OCI-LY3 (cell line): ENCODE data around the gene NOXA1.

ENCODE experiments used
- H2AFZ ChIP-seq: fragments of 200-600, 300-600 bp; shearing (Covaris generic); 2 replicates; pipeline ENCODE4 v1.6.0; 2014; ENCODE audit warnings: antibody characterized with exemption, low read depth, low read length
- H3K27ac ChIP-seq: fragments of 200-600, 300-600 bp; sonication (generic); 2 replicates; pipeline ENCODE4 v1.5.1; 2014; ENCODE audit warnings: mild to moderate bottlenecking, low read length, moderate library complexity, mixed read lengths
- H3K27me3 ChIP-seq: fragments of 200-600, 300-600 bp; sonication (generic); 2 replicates; pipeline ENCODE4 v1.6.1; 2014; ENCODE audit warnings: low read depth, low read length, mixed read lengths
- H3K36me3 ChIP-seq: fragments of 200-600, 300-600 bp; sonication (generic); replicated peaks from 2 replicates; pipeline ENCODE3; 2014; ENCODE audit warnings: low read depth, low read length, mixed read lengths
- H3K4me1 ChIP-seq: fragments of 300-600, 200-600 bp; sonication (generic); 2 replicates; pipeline ENCODE4 v1.6.1; 2014; ENCODE audit warnings: low read length, mixed read lengths
- H3K4me2 ChIP-seq: fragments of 200-600, 300-600 bp; sonication (generic); 2 replicates; pipeline ENCODE4 v1.6.1; 2014; ENCODE audit warnings: low read length, mixed read lengths
- H3K4me3 ChIP-seq: fragments of 300-600, 200-600 bp; sonication (generic); 2 replicates; pipeline ENCODE4 v1.5.1; 2014; ENCODE audit warnings: antibody characterized with exemption, mild to moderate bottlenecking, low read length, moderate library complexity
- H3K79me2 ChIP-seq: fragments of 300-600, 200-600 bp; shearing (Covaris generic); 2 replicates; pipeline ENCODE4 v1.6.1; 2014; ENCODE audit warnings: mild to moderate bottlenecking, low read length, mixed read lengths
- H3K9ac ChIP-seq: fragments of 300-600, 200-600 bp; shearing (Covaris generic); 2 replicates; pipeline ENCODE4 v1.6.0; 2014; ENCODE audit warnings: mild to moderate bottlenecking, low read length, moderate library complexity
- H3K9me3 ChIP-seq: fragments of 200-600, 300-600 bp; shearing (Covaris generic); 2 replicates; pipeline ENCODE4 v1.6.1; 2014; ENCODE audit warnings: low read length, mixed read lengths; ENCODE audit not compliant: insufficient read depth
- H4K20me1 ChIP-seq: fragments of 200-600, 300-600 bp; sonication (generic); 2 replicates; pipeline ENCODE4 v1.6.1; 2016; ENCODE audit warnings: low read length, mixed read lengths; ENCODE audit not compliant: insufficient read depth
- CTCF ChIP-seq: fragments of 200-600, 300-600 bp; sonication (generic); IDR thresholded peaks from 2 replicates; pipeline ENCODE4 v1.5.1; 2014; ENCODE audit warnings: antibody characterized with exemption, low read length, low read depth
- EZH2phosphoT487 ChIP-seq: fragments of 200-600 bp; shearing (Covaris generic); IDR thresholded peaks from 2 replicates; pipeline ENCODE4 v1.6.1; 2018; ENCODE audit warnings: antibody characterized with exemption, mixed run types, low read depth

NOXA1 gene

GRCh38 chr9:137454145-137454596, 31.0 kb downstream of the NOXA1 start:
- no peak overlapping the region for H3K9ac ChIP-seq
- H3K4me1 ChIP-seq: peaks cover 6% of the 10 kb centered on the region; the same call in 1 of the 2 replicates
- H3K9me3 ChIP-seq: no peaks in the 10 kb centered on the region
- peak overlapping the region; percentile 18 for H3K4me2 ChIP-seq
- TF ChIP-seq CTCF (no peak), EZH2phosphoT487 (no peak)
- H3K4me3 ChIP-seq: no peak overlapping the region
- H3K27me3 ChIP-seq: no peaks in the 10 kb centered on the region
- peaks cover 6% of the 10 kb centered on the region for H4K20me1 ChIP-seq
- H3K36me3 ChIP-seq: peaks cover 36% of the 10 kb centered on the region
- no peak overlapping the region for H2AFZ ChIP-seq
- peaks cover 14% of the 10 kb centered on the region for H3K79me2 ChIP-seq
- H3K27ac ChIP-seq: no peak overlapping the region

- Histone ChIP-seq H3K27me3 (no peaks in the 10 kb centered on the region), H3K4me3 (no peak overlapping the region), H3K4me2 (peak overlapping the region; percentile 18), H4K20me1 (peaks cover 6% of the 10 kb centered on the region), H3K36me3 (peaks cover 36% of the 10 kb centered on the region), H3K9ac (no peak overlapping the region), H2AFZ (no peak overlapping the region), H3K27ac (no peak overlapping the region), H3K4me1 (peaks cover 10% of the 10 kb centered on the region), H3K79me2 (peaks cover 14% of the 10 kb centered on the region), H3K9me3 (no peaks in the 10 kb centered on the region)
- no peak for TF ChIP-seq CTCF
- no peak for TF ChIP-seq EZH2phosphoT487
These were observed 31.6 kb downstream of the NOXA1 start for GRCh38 chr9:137454597-137455358.

GRCh38 chr9:137455359-137455991, 32.3 kb downstream of the NOXA1 start:
- Histone ChIP-seq H3K27me3 (no peaks in the 10 kb centered on the region), H3K27ac (no peak overlapping the region), H3K4me3 (no peak overlapping the region), H3K9ac (no peak overlapping the region), H3K4me1 (peaks cover 16% of the 10 kb centered on the region), H3K4me2 (no peak overlapping the region), H3K79me2 (peaks cover 14% of the 10 kb centered on the region), H3K36me3 (peaks cover 36% of the 10 kb centered on the region), H3K9me3 (no peaks in the 10 kb centered on the region), H4K20me1 (peaks cover 6% of the 10 kb centered on the region), H2AFZ (no peak overlapping the region)
- TF ChIP-seq EZH2phosphoT487 (no peak), CTCF (no peak)

GRCh38 chr9:137456061-137456863, 33.1 kb downstream of the NOXA1 start:
- Histone ChIP-seq H3K27me3 (no peaks in the 10 kb centered on the region), H2AFZ (no peak overlapping the region), H3K4me3 (no peak overlapping the region), H3K79me2 (peaks cover 14% of the 10 kb centered on the region), H4K20me1 (peaks cover 6% of the 10 kb centered on the region), H3K4me1 (peaks cover 16% of the 10 kb centered on the region), H3K4me2 (no peak overlapping the region), H3K9me3 (no peaks in the 10 kb centered on the region), H3K9ac (no peak overlapping the region), H3K27ac (no peak overlapping the region), H3K36me3 (peaks cover 36% of the 10 kb centered on the region)
- TF ChIP-seq CTCF (no peak), EZH2phosphoT487 (no peak)
